ENCODE data around the gene CACNA2D3. TPM values are rescaled to one million over a fixed set of nuclear protein-coding genes. Genes with fewer than 3 reads are reported as not detected.

The CACNA2D3 gene
- total and polyA plus RNA-seq, 12 donors: 0.51 to 43.5 (median 19.3) TPM

GRCh38 chr3:54714035-54714434 lies 591.7 kb downstream of the CACNA2D3 start:
- Histone ChIP-seq H3K9me3 (peaks cover 0 to 7% (median 0%) of the 10 kb centered on the region in 11 donors), H3K36me3 (no peaks in the 10 kb centered on the region), H3K4me3 (no peak overlapping the region), H3K27me3 (no peaks in the 10 kb centered on the region), H3K4me1 (peaks cover 0 to 17% (median 8%) of the 10 kb centered on the region in 9 donors), H3K27ac (no peak overlapping the region)
- intact Hi-C loops (cut with DNase I): no loop called here
- DNase-seq: no peak
- TF ChIP-seq CTCF (IDR thresholded peaks at IDR 0.05): no peak
- 70 to 78% methylated on average over 5 of the region's 5 CpGs for WGBS, 2 donors
- ATAC-seq: peak in 6 of 8 donors; percentile 9 to 37 (median 28)

- Histone ChIP-seq H3K27ac (no peak overlapping the region), H3K4me3 (no peak overlapping the region), H3K9me3 (peaks cover 0 to 7% (median 0%) of the 10 kb centered on the region in 11 donors), H3K27me3 (no peaks in the 10 kb centered on the region), H3K36me3 (no peaks in the 10 kb centered on the region), H3K4me1 (peaks cover 0 to 14% (median 8%) of the 10 kb centered on the region in 9 donors)
- DNase-seq: no peak
- no peak for ATAC-seq
- 92 to 95% methylated on average over 18 of the region's 18 CpGs for WGBS, 2 donors
- intact Hi-C loops (cut with DNase I): no loop called here
- TF ChIP-seq CTCF (IDR thresholded peaks at IDR 0.05): no peak
These were observed 595.2 kb downstream of the CACNA2D3 start for GRCh38 chr3:54717506-54717905.

DNA sequence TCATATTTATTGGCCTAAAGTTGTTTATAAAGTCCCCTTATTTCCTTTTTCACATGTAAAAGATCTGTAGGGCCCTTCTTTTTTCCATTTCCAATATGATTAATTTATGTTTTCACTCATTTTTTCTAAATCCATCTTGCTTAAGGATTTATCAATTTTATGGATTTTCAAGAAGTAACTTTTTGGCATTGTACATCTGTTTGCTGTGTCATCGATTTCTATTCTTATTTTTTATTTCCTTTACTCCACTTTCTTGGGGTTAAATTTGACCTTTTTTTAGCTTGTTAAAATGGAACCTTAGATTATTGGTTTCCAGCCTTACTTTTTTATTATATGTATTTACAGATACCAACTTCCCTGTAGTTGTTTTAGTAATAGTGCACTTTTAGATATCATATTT lies 597.6 kb downstream of the CACNA2D3 start:
- intact Hi-C loops (cut with DNase I): no loop called here
- H3K36me3 ChIP-seq: no peaks in the 10 kb centered on the region
- ATAC-seq (no peak), DNase-seq (no peak)
- H3K4me1 ChIP-seq: no peaks in the 10 kb centered on the region
- peaks cover 0 to 7% (median 0%) of the 10 kb centered on the region in 11 donors for H3K9me3 ChIP-seq
- WGBS, 2 donors: 69 to 80% methylated on average over 1 of the region's 1 CpG
- no peak overlapping the region for H3K27ac ChIP-seq
- no peak for TF ChIP-seq CTCF (IDR thresholded peaks at IDR 0.05)
- H3K4me3 ChIP-seq: no peak overlapping the region
- H3K27me3 ChIP-seq: no peaks in the 10 kb centered on the region

DNA sequence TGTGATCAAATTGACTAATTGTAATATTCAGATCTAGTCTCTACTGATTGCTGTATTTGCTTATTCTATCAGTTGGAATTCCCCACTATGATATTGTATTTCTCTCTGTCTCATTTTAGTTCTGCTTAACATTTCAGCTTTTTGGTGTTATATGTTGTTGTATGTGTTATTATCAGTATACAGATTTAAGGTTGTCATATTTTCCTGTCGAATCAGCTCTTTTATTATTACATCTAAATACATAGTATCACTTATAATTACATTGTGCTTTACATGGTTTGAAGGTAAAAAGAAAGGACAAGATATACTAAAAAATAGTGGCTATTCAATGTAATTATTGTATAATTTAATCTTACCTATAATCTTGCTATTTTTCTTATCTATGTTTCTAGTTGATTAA lies 598.3 kb downstream of the CACNA2D3 start:
- 84 to 94% methylated on average over 1 of the region's 1 CpG for WGBS, 2 donors
- no peak overlapping the region for H3K27ac ChIP-seq
- ATAC-seq (no peak), DNase-seq (no peak)
- H3K4me3 ChIP-seq: no peak overlapping the region
- H3K27me3 ChIP-seq: no peaks in the 10 kb centered on the region
- H3K4me1 ChIP-seq: no peaks in the 10 kb centered on the region
- peaks cover 0 to 2% (median 0%) of the 10 kb centered on the region in 11 donors for H3K9me3 ChIP-seq
- intact Hi-C loops (cut with DNase I): no loop called here
- H3K36me3 ChIP-seq: no peaks in the 10 kb centered on the region
- no peak for TF ChIP-seq CTCF (IDR thresholded peaks at IDR 0.05)
